A673 (cell line): ENCODE measurements around the gene CACNA2D4.

Experiments used
- EZH2 ChIP-seq: fragments of 200-600 bp; sonication (generic); IDR thresholded peaks from 2 replicates; pipeline ENCODE4 v1.6.1; 2017; ENCODE audit warnings: borderline replicate concordance, low read depth, mild to moderate bottlenecking, mixed read lengths, antibody characterized with exemption, low read length; ENCODE audit not compliant: poor library complexity, severe bottlenecking
- TF ChIP-seq, protein P1 (sequence below): fragments of 300-800, 200-600 bp; sonication (generic); conservative IDR thresholded peaks from 2 replicates; pipeline ENCODE4 v1.5.1; 2017; ENCODE audit warnings: low read depth, mild to moderate bottlenecking, antibody characterized with exemption, low read length, moderate library complexity, mixed read lengths

DNA sequence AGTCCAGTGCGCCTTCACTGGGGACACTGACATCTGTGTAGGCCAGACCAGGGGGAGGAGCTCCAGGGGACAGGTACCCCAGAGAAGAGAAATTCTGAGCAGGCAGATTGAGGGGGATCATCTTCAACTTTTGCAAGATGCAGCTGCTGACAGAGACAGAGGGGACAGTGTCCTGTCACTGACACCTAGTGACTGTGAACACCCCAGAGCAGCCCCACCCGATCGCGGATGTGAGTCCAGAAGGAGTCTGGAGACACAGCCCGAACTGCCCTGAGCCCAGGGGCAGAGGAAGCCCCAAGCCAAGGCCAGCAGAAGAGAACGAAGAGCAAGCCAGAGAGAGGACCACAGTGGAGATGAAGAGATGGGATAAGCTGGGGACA lies 119.8 kb downstream of the CACNA2D4 start:
- TF ChIP-seq, protein P1, sequence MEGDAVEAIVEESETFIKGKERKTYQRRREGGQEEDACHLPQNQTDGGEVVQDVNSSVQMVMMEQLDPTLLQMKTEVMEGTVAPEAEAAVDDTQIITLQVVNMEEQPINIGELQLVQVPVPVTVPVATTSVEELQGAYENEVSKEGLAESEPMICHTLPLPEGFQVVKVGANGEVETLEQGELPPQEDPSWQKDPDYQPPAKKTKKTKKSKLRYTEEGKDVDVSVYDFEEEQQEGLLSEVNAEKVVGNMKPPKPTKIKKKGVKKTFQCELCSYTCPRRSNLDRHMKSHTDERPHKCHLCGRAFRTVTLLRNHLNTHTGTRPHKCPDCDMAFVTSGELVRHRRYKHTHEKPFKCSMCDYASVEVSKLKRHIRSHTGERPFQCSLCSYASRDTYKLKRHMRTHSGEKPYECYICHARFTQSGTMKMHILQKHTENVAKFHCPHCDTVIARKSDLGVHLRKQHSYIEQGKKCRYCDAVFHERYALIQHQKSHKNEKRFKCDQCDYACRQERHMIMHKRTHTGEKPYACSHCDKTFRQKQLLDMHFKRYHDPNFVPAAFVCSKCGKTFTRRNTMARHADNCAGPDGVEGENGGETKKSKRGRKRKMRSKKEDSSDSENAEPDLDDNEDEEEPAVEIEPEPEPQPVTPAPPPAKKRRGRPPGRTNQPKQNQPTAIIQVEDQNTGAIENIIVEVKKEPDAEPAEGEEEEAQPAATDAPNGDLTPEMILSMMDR: no peak
- no peak for TF ChIP-seq EZH2
